Activated CD4-positive, alpha-beta T cell treated with anti-CD3 and anti-CD28 coated beads, Interleukin-2, Interleukin-6, amounts not matched to agents 100 ng/mL and 50 ng/mL, durations not matched to agents 16 hours and 8 hours (primary cell): ENCODE measurements around the gene SYT15.
"Not testable (repeated sequence)": the region's sequence is repeated elsewhere in the genome, so short reads cannot be mapped to it uniquely, and the experiment has no call there.

Experiments
- DNase-seq: peaks from one replicate; pipeline ENCODE4 v3.0.0-alpha.2; 2020

The SYT15 gene

GRCh38 chr10:46593307-46593706 is 14.4 kb downstream of the SYT15 start:
- not testable (repeated sequence) for DNase-seq

- not testable (repeated sequence) for DNase-seq
These were observed 15.6 kb downstream of the SYT15 start for GRCh38 chr10:46594453-46595063.

- not testable (repeated sequence) for DNase-seq
These were observed 17.6 kb downstream of the SYT15 start for GRCh38 chr10:46596570-46596969.

GRCh38 chr10:46597616-46598246 is 18.8 kb downstream of the SYT15 start:
- DNase-seq: peak; percentile 26

- peak; percentile 34 for DNase-seq
These were observed 21.6 kb downstream of the SYT15 start for GRCh38 chr10:46600516-46600915.

GRCh38 chr10:46615540-46615939 is 36.6 kb downstream of the SYT15 start:
- not testable (repeated sequence) for DNase-seq

GRCh38 chr10:46616227-46616626 is 37.3 kb downstream of the SYT15 start:
- DNase-seq: not testable (repeated sequence)

- not testable (repeated sequence) for DNase-seq
These were observed 38.2 kb downstream of the SYT15 start for GRCh38 chr10:46617134-46617533.

- not testable (repeated sequence) for DNase-seq
These were observed 39.0 kb downstream of the SYT15 start for GRCh38 chr10:46617913-46618312.

GRCh38 chr10:46623899-46624654 is 45.1 kb downstream of the SYT15 start:
- DNase-seq: not testable (repeated sequence)

GRCh38 chr10:46629805-46630204 is 50.9 kb downstream of the SYT15 start:
- not testable (repeated sequence) for DNase-seq

GRCh38 chr10:46630816-46631215 is 51.9 kb downstream of the SYT15 start:
- DNase-seq: not testable (repeated sequence)

GRCh38 chr10:46631683-46632082 is 52.8 kb downstream of the SYT15 start:
- not testable (repeated sequence) for DNase-seq

- not testable (repeated sequence) for DNase-seq
These were observed 55.8 kb downstream of the SYT15 start for GRCh38 chr10:46634698-46635097.

- DNase-seq: not testable (repeated sequence)
These were observed 56.5 kb downstream of the SYT15 start for GRCh38 chr10:46635364-46635959.

- DNase-seq: not testable (repeated sequence)
These were observed 61.1 kb downstream of the SYT15 start for GRCh38 chr10:46640005-46640404.
